ENCODE data around the gene PPM1E. TPM values are rescaled to one million over a fixed set of nuclear protein-coding genes. Genes with fewer than 3 reads are reported as not detected.
"Not testable (repeated sequence)": the region's sequence is repeated elsewhere in the genome, so short reads cannot be mapped to it uniquely, and the experiment has no call there.

Gene PPM1E
- total RNA-seq, 1 experiment from 2014 or later = 0.47 TPM

GRCh38 chr17:58947824-58948223 lies 192.2 kb downstream of the PPM1E start:
- DNase-seq (ENCODE audit: low read depth) = peak; percentile 3

- DNase-seq (ENCODE audit: low read depth) = peak; percentile 11
Measured at GRCh38 chr17:58954358-58954757, 198.7 kb downstream of the PPM1E start.

GRCh38 chr17:58956997-58957724 lies 201.5 kb downstream of the PPM1E start:
- peak; percentile 33 for DNase-seq (ENCODE audit: low read depth)

GRCh38 chr17:58957725-58958073 lies 202.0 kb downstream of the PPM1E start:
- not testable (repeated sequence) for DNase-seq (ENCODE audit: low read depth)

GRCh38 chr17:58960068-58960467 lies 204.4 kb downstream of the PPM1E start:
- peak; percentile 83 for DNase-seq (ENCODE audit: low read depth)

- no peak for DNase-seq (ENCODE audit: low read depth)
Measured at GRCh38 chr17:58965221-58965620, 209.6 kb downstream of the PPM1E start.

- DNase-seq (ENCODE audit: low read depth) = no peak
Measured at GRCh38 chr17:58966208-58966607, 210.6 kb downstream of the PPM1E start.

GRCh38 chr17:58968426-58969061 lies 212.9 kb downstream of the PPM1E start:
- peak; percentile 53 for DNase-seq (ENCODE audit: low read depth)

GRCh38 chr17:58969156-58969555 lies 213.5 kb downstream of the PPM1E start:
- DNase-seq (ENCODE audit: low read depth) = peak; percentile 40

GRCh38 chr17:58969612-58970011 lies 214.0 kb downstream of the PPM1E start:
- no peak for DNase-seq (ENCODE audit: low read depth)

GRCh38 chr17:58970609-58971450 lies 215.2 kb downstream of the PPM1E start:
- DNase-seq (ENCODE audit: low read depth) = peak; percentile 51

GRCh38 chr17:58974354-58974753 lies 218.7 kb downstream of the PPM1E start:
- no peak for DNase-seq (ENCODE audit: low read depth)

GRCh38 chr17:58976541-58976940 lies 220.9 kb downstream of the PPM1E start:
- DNase-seq (ENCODE audit: low read depth) = no peak

- DNase-seq (ENCODE audit: low read depth) = no peak
Measured at GRCh38 chr17:58980706-58981481, 225.2 kb downstream of the PPM1E start.

GRCh38 chr17:58982626-58983025 lies 227.0 kb downstream of the PPM1E start:
- DNase-seq (ENCODE audit: low read depth) = no peak

GRCh38 chr17:58985367-58985766 lies 229.7 kb downstream of the PPM1E start:
- no peak for DNase-seq (ENCODE audit: low read depth)

- no peak for DNase-seq (ENCODE audit: low read depth)
Measured at GRCh38 chr17:58985971-58986370, 230.3 kb downstream of the PPM1E start.

- DNase-seq (ENCODE audit: low read depth) = no peak
Measured at GRCh38 chr17:58989629-58990028, 234.0 kb downstream of the PPM1E start.

- DNase-seq (ENCODE audit: low read depth) = peak; percentile 86
Measured at GRCh38 chr17:58991718-58992331, 236.2 kb downstream of the PPM1E start.

- DNase-seq (ENCODE audit: low read depth) = no peak
Measured at GRCh38 chr17:58993311-58993710, 237.7 kb downstream of the PPM1E start.

GRCh38 chr17:58995247-58995940 lies 239.7 kb downstream of the PPM1E start:
- no peak for DNase-seq (ENCODE audit: low read depth)
